Caki2 (cell line): ENCODE data around the gene TMEM176A. TPM values are rescaled to one million over a fixed set of nuclear protein-coding genes. Genes with fewer than 3 reads are reported as not detected.
"Not testable (repeated sequence)": the region's sequence is repeated elsewhere in the genome, so short reads cannot be mapped to it uniquely, and the experiment has no call there.

Source experiments
- DNase-seq: peaks from one replicate; pipeline ENCODE4 v3.0.0-alpha.2; 2015; ENCODE audit warnings: low read depth
- in situ Hi-C: cut with HindIII; loops from 2 replicates; pipeline ENCODE4 v1.10.0; 2016; ENCODE audit warnings: low sequenced_read_pairs, low pct_unique_long_range_greater_than_20kb, mixed read lengths
- total RNA-seq: library from RNA; depleted of rRNA; stranded (reverse); fragments of >200 nt; shearing (Covaris generic); gene quantifications from 2 replicates; pipeline ENCODE4 v1.2.3, GENCODE V29; 2014; ENCODE audit warnings: low replicate concordance; rRNA removed

TMEM176A gene, protein sequence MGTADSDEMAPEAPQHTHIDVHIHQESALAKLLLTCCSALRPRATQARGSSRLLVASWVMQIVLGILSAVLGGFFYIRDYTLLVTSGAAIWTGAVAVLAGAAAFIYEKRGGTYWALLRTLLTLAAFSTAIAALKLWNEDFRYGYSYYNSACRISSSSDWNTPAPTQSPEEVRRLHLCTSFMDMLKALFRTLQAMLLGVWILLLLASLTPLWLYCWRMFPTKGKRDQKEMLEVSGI
- total RNA-seq: not detected in 2 replicates

GRCh38 chr7:150800581-150801241 is at the start of gene TMEM176A:
Gene TMEM176A (plus strand): TSS chr7:150800769. CDS start chr7:150801551, 782 bp downstream.
- in situ Hi-C loops: no loop called here
- DNase-seq: no peak

GRCh38 chr7:150751702-150752101 is 48.9 kb upstream of the TMEM176A start:
- in situ Hi-C loops: no loop called here
- DNase-seq: no peak

DNA sequence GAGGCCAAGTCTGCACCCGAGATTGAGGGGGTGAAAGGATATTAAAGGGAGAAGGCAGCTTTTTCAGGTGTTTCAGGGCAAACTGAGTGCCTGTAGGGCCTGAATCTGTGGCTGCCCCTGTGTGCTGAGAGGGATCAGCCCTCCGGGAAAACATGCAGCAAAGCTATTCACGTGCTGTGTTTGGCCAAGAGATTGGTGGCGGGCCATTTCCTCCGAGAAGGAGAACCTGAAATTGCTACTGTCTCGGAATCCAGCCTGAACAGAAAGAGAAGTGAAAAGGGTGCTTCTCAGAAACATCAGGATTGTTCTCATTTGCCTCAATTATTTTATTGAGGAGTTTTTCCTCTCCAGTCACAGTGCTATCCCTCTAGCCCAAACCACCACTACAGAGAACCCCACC is 47.3 kb upstream of the TMEM176A start:
- in situ Hi-C loops: no loop called here
- no peak for DNase-seq

DNA sequence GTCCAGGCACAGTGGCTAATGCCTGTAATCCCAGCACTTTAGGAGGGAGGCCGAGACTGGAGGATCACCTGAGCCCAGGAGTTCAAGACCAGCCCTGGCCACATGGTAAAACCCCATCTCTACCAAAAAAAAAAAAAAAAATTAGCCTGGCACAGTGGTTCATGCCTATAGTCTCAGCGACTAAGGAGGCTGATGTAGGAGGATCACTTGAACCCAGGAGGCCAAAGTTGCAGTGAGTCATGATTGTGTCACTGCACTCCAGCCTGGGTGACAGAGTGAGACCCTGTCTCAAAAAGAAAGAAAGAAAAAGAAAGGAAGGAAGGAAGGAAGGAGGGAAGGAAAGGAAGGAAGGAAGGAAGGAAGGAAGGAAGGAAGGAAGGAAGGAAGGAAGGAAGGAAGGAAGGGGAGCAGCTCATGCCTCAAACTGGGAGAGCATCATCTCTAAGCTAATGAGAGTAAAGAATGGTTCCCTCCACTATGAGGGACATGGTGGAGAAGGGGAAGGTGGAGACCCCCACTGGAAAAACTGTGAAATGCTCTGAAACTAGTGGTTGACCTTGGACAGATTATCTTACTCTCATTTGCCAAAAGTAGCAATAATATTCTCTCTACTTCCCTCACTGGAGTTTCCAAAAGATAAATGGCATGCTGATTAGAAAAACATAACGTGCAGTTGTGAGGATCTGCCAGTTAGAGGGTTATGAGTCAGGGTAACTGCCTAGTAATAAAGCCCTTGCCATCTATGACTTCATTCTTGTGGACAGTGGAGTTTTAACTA is 46.6 kb upstream of the TMEM176A start:
- DNase-seq: no peak
- in situ Hi-C loops: no loop called here

DNA sequence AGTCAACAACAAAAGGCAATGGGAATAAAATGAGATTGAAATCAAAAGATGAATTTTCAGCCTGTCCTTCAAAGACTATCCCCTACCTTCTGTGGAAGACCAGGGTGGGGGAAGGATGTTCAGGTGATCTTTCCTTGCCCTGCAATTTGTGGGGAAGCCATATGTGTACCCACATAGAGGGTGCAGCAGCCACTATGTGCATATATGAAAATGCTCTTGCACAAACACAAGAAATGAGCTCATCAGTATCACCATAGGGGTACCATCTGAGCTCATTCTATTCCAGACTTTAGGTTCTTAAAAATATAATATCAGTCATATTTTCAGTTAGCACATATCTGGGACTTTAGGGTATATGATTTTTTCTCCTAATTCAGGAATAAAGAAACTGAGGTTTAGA is 45.6 kb upstream of the TMEM176A start:
- in situ Hi-C loops: no loop called here
- DNase-seq: no peak

- no peak for DNase-seq
- in situ Hi-C loops: no loop called here
Observed at GRCh38 chr7:150755473-150756099, 45.0 kb upstream of the TMEM176A start.

- in situ Hi-C loops: no loop called here
- DNase-seq: no peak
Observed at GRCh38 chr7:150756166-150756565, 44.4 kb upstream of the TMEM176A start.

DNA sequence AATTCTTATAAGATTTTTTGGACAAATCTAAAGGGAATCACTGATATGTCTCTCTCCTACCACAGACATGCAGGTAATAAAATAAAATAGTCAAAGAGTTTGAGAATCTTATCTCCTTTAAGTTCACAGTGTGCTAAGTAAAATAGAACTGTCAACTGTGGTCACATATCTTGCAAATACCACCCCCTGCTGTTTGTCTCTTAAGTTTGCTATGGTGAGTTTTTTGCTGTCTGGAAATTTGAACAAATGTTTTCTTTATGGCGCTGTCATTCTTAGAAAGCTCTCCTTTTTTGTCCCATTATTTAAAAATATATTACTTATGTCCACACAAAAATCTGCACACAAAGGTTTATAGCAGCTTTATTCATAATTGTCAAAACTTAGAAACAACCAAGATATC is 43.7 kb upstream of the TMEM176A start:
- DNase-seq: no peak
- in situ Hi-C loops: no loop called here

GRCh38 chr7:150759479-150759878 is 41.1 kb upstream of the TMEM176A start:
- in situ Hi-C loops: no loop called here
- DNase-seq: no peak

- DNase-seq: no peak
- in situ Hi-C loops: no loop called here
Observed at GRCh38 chr7:150766334-150766709, 34.2 kb upstream of the TMEM176A start.

DNA sequence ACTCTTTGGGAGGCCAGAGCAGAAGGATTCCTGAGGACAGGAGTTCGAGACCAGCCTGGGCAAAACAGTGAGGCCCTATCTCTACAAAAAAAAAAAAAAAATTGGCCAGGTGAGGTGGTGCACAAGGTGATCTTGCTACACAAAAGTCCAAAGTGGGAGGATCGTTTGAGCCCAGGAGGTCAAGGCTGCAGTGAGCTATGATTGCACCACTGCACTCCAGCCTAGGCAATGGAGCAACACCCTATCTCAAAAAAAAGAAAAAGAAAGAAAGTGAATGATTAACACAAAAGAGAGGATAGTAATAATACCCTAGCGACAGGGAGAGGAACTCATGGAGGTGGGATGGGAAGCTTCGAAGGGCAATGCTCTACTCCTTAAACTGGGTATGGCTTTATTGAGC is 30.8 kb upstream of the TMEM176A start:
- in situ Hi-C loops: no loop called here
- DNase-seq: no peak

- DNase-seq, in situ Hi-C loops: not testable (repeated sequence)
Observed at GRCh38 chr7:150774131-150774530, 26.4 kb upstream of the TMEM176A start.

DNA sequence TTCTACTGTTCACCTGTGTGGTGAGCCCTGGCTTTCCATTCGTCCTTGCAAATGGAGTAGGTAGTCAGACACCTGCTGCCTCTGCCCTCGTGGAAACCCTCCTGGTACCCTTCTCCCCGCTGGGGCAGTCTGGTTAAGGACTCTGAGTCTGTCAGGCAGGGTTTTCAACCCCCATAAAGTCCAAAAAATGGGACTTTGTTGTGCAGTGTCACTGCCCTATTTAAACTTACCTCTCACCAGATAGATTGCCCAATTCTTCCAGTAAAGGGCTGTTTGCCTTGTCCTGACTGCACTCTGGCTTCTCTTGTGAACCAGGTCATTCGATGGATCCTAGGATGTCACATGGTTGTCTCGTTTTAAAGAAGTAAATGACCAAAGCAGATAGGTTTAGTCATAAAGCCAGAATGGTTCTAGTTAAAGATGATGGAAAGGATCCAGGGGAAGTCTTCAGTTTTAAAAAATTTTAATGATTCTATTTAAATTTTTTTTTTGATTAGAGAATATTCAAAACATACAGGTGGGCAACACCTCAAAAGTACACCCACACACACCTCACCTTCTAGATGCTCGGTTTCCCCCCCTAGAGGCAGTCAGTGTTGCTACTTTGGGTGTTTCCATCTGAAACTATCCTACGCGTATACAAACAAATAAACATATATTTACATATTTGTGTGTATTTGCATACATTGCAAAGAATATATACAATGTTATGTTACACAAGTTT is 22.4 kb upstream of the TMEM176A start:
- no peak for DNase-seq
- in situ Hi-C loops: no loop called here

DNA sequence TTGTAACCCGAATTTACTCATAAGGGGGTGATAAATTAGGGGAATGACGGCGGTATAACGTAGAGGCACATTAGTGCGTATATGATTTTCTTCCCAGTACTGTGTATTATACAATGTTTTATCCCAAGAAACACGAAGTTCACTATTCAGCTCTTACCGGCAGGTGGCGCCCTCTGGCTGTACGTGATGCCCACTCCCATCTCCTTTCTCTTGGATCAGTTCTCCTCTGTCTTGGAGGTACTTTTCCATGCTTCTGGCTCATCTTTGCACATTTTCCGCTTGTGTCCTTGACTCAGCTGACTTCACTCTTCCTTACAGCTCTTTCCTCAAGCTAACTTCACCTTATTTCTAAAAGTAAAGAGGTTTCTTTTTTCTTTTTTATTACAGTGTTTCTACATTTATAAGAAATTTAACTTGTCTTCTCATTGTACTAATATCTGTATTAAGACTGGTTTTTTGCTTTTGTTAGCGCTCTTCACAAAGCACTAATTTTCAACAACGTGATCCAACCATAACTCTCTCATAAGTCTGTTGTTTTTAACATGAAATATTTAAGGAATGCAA is 21.7 kb upstream of the TMEM176A start:
- in situ Hi-C loops: no loop called here
- DNase-seq: peak; percentile 45

DNA sequence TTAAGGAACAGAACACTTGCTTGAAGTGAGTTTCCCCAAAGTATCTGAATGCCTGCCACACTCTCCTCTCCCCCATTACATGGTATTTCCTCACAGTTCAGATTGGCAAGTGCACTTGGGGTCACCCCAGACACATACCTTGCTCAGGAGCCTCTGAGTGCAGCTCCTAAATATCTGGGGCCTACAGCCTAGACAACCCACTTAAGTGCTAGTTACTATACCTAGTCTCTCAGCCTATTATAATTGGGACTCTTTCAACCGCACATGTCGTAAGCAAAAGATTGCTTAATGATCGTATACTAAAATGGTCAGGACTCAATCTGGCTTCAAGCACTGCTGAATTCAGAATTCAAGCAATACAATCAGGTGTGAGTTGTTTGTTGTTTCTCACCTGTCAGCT is 20.3 kb upstream of the TMEM176A start:
- in situ Hi-C loops: no loop called here
- no peak for DNase-seq

- in situ Hi-C loops: no loop called here
- no peak for DNase-seq
Observed at GRCh38 chr7:150781103-150781502, 19.5 kb upstream of the TMEM176A start.

DNA sequence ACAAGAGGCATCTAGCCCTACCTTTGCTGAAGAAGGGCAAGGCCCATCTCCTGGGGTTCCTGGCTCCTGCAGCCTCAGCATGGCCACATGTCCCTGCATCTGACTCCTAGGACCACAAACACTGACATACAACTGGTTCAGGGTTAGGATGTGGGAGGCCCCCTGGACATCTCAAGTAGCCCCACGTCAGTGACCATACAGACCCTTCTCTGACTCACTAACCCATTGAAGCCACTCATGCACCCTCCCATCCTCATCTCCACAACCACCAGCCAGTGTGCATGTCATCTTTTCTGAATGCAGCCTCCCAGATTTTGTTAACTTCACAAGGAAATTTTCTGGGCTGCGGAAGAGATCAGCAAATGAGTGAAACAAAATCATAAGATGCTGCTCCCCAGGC is 18.6 kb upstream of the TMEM176A start:
- in situ Hi-C loops: no loop called here
- no peak for DNase-seq

GRCh38 chr7:150784120-150784736 is 16.3 kb upstream of the TMEM176A start:
- DNase-seq: no peak
- in situ Hi-C loops: no loop called here
